NCI-H1092 treated with DMSO at 0.1 percent for 48 hours (cell line): ENCODE data around the gene IFIT5.
A peak's percentile ranks its signal among the peaks of the same experiment; 100 is the strongest.
"Not testable (repeated sequence)": the region's sequence is repeated elsewhere in the genome, so short reads cannot be mapped to it uniquely, and the experiment has no call there.

Source experiments
- DNase-seq: peaks from one replicate; lab custom pipeline; 2025; lab: John Stamatoyannopoulos, UW

Gene IFIT5

DNA sequence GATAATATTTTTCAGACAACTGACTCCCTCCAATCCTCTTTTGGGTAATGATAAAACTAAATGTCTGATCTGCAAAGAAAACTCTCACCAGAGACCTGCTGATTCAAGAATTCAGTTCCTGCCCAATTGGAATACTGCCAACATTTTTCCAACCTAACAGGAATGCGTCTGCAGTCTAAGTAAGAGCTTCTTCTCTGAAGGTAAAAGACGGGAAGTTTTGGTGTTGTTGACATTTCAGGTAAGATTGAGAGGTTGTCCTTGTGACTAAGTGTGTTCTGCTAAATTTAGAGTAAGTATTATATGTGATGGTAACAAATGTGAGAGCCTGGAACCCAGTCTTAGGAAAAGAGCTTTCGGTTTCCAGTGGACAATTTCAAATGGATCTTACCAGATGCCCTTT lies 17.6 kb downstream of the IFIT5 start:
- DNase-seq, result no peak

DNA sequence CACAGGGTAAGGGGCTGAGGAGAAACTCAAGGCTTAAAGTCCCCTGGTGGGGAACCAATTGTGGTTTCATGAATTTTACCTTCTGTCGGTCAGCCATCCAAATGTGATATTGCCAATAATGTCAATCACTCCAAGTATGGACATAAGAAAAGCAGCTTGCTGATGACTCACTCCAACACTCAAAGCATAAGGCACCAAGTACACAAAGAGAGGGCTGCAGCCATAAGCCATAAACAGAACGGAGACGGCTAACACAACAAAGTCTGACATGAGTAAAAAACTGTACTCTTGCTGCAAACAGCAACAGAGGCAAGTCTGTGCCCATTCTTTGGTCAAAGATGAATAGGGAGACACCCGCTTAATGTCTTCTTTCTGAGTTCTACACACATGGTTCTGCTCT lies 24.2 kb downstream of the IFIT5 start:
- no peak for DNase-seq

- peak; percentile 39 for DNase-seq
Observed at GRCh38 chr10:89440226-89441009, 26.1 kb downstream of the IFIT5 start.

GRCh38 chr10:89442289-89442688 lies 27.9 kb downstream of the IFIT5 start:
- DNase-seq, result no peak

DNA sequence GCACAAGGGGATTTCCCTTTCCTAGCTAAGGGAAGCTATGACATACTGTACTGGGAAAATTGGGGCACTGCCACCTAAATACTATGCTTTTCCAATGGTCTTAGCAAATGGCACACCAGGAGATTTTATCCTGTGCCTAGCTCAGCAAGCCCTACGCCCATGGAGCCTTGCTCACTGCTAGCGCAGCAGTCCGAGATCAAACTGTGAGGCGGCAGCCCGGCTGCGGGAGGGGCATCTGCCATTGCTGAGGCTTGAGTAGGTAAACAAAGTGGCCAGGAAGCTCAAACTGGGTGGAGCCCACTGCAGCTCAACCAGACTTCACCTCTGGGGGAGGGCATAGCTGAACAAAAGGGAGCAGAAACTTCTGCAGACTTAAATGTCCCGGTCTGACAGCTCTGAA lies 30.5 kb downstream of the IFIT5 start:
- not testable (repeated sequence) for DNase-seq

- DNase-seq, result no peak
Observed at GRCh38 chr10:89450901-89451300, 36.5 kb downstream of the IFIT5 start.

GRCh38 chr10:89452193-89452592 lies 37.8 kb downstream of the IFIT5 start:
- no peak for DNase-seq

DNA sequence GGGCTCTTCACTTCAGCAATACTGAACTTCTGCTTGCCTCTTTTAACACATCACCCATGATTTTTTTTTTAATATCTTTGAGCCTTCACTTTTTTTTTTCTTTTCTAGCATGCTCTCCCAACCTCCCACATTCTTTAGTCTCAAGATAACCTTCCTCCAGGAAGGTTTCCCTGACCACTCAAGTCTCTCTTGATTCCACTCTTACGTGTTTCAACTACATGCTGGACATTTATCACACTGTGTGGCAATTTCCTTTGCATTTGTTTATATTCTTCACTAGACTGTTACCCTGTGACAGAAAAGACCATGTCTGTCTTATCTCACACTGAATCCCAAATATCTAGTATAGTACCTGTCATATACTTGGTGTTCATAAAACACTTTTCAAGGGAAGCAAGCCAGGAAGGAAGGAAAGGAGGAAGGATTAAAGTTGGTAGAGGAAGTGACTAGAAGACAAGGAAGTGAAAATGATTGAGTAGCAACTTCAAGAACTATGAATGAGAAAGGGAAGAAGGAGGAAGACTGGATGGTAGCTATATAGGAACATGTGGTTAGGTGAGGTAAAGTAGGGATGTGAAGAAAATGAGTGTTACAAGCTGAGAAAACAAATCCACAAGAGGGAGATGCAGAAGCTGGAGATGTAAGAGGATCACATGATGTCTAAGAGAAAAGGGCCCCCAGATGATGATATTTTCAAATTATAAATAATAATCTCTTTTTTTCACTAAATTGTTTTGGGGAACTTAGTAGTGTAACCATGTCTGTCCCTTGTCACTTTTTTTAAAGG lies 40.4 kb downstream of the IFIT5 start:
- no peak for DNase-seq

DNA sequence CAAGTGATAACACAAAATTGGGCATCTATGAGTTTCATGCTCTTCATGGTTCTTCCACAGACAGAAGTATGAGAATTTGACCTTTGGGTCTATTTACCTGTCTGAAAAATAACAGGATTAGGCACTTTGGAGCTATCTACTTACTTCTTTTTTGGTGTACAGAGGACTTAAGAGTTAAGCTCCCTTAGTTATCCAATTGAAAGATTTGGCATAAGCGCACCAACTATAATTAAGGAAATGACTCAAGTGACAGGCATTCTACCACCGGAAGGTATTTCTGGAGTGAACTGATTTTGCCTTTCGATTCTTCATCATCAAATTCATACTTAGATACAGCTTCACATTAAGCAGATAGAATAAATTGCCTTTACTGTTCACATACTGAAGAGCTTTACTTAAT lies 43.9 kb downstream of the IFIT5 start:
- no peak for DNase-seq

GRCh38 chr10:89458784-89459183 lies 44.4 kb downstream of the IFIT5 start:
- no peak for DNase-seq

- no peak for DNase-seq
Observed at GRCh38 chr10:89463846-89464537, 49.6 kb downstream of the IFIT5 start.

GRCh38 chr10:89465196-89465595 lies 50.8 kb downstream of the IFIT5 start:
- DNase-seq, result no peak

DNA sequence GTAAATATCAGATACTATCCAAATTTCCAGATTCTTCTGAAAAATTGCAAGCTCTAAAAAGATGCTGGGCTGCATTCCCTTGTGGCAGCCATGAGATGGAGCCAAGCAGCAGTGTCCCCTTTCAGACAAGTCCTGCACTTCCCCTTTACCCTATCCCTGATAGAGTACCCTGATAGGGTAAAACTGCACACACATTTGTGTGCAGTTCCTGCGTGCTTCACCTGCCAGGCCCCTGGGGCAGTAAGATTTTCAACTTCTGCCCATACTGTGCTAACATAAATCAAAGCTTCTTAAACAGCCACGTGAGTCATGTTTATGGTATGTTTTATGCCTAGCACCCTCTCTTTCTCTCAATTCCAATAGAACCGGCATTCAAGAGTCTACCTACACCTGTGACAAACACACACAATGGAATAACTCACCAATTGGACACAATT lies 52.2 kb downstream of the IFIT5 start:
- DNase-seq, result no peak

DNA sequence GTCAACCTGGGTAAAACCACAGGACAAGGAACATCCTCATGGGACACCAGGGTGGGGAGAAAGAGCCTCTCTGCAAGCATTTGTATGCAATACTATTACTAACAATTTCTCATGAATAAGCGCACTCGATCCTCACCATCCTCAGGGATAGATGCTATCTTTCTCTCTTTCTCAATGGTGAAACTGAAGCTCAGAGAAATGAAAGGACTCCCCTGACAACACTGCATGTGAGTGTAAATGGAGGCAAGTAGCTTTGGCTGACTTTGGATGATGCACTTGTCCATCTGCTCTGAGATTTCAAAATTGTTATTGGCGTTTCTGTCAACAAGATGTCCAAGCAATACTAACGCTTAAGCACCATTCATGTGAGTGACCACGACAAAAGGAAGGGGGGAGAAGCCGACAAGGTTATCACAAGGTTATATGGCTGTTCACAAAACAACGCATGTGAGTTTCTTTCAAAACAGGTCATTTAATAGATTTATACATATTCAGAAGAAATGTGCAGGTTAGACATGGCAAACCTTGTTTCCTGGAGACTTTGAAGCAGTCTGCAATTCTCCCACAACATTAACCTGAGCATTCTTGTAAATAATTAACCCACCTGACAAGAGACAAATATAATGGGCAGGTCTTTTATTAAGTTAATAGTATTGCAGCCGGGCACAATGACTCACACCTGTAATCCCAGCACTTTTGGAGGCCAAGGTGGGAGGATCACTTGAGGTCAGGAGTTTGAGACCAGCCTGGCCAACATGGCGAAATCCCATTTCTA lies 54.0 kb downstream of the IFIT5 start:
- no peak for DNase-seq

GRCh38 chr10:89469517-89469916 lies 55.1 kb downstream of the IFIT5 start:
- no peak for DNase-seq
